ENCODE measurements around the gene BCAS3.

BCAS3 gene

DNA sequence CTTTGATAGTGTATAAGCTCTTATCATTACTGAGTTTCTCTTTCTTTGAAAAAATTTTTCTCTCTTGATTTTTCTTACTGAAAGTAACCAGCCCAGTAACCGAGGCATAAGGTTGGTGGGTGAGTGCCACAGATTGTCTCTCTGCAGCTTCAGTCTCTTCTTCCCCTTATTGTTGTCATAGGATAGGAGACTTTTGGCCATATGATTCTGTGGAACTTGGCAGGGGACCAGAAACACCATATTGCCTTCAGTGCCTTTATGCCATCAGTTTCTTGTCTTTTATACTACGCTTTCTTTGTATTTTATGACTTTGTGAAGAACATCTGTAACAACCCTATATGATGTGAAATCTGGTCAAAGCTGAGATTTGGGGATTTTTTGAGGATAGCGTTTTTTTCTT is 380.4 kb downstream of the BCAS3 start:
- TF ChIP-seq, protein P1, sequence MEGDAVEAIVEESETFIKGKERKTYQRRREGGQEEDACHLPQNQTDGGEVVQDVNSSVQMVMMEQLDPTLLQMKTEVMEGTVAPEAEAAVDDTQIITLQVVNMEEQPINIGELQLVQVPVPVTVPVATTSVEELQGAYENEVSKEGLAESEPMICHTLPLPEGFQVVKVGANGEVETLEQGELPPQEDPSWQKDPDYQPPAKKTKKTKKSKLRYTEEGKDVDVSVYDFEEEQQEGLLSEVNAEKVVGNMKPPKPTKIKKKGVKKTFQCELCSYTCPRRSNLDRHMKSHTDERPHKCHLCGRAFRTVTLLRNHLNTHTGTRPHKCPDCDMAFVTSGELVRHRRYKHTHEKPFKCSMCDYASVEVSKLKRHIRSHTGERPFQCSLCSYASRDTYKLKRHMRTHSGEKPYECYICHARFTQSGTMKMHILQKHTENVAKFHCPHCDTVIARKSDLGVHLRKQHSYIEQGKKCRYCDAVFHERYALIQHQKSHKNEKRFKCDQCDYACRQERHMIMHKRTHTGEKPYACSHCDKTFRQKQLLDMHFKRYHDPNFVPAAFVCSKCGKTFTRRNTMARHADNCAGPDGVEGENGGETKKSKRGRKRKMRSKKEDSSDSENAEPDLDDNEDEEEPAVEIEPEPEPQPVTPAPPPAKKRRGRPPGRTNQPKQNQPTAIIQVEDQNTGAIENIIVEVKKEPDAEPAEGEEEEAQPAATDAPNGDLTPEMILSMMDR (IDR thresholded peaks at IDR 0.05): no peak
- no peak for TF ChIP-seq ZFX (IDR thresholded peaks at IDR 0.05; ENCODE audit: borderline replicate concordance)
- no peak overlapping the region for H3K27ac ChIP-seq

DNA sequence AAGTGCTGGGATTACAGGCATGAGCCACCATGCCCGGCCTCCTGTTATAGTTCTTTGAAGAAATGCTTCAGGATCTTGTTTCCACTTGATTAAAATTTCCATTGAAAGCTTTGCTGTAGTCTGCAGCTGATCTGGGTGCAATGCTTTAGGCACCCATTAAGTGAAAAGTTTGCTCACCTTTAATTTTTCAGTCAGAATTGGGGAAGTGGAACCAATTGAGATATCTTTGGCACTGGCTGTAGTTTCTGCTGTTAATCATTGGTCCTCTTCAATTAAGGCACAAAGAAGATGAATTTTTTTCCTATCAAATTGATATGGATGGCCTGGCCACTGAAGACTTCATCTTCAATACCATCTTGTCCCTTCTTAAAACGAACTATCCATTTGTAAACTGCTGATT is 385.9 kb downstream of the BCAS3 start:
- TF ChIP-seq ZFX (IDR thresholded peaks at IDR 0.05; ENCODE audit: borderline replicate concordance): no peak
- TF ChIP-seq, protein P1 (IDR thresholded peaks at IDR 0.05): no peak
- H3K27ac ChIP-seq: no peak overlapping the region

DNA sequence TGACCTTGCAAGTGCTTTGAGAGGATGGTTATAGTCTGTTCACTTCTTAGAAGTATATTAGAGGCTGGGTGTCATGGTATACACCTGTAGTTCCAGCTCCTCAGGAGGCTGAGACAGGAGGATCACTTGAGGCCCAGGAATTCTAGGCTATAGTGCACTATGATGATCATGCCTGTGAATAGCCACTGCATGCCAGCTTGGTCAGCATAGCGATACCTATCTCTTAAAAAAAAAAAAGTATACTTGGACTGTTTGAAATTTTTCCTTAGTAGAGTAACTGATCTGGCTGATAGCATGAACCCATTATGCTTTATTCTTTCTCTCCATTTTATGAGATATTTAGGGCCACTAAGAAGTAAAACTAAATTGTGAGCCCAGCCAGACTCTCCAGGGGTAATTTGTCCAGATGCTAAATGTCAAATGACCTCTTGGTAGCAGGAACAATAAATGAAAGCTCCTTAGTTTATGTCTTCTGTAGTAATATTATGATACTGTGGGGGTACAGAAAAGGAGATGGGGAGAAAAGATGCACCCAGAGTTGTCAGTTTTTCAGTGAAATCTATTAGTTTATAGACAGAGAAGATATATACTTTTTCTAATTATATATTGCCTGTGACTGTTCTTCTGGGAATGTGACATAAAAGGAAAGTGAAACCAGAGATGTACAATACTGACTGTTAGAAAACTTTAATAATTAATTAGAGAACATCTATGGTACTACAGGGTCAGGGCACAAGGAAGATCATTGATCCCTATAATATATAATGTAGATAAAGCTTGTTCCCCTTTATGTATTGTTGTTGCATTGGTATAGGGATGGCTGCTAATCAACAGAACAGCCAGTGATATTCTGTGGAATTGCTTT is 386.7 kb downstream of the BCAS3 start:
- H3K27ac ChIP-seq: no peak overlapping the region
- TF ChIP-seq, protein P1 (IDR thresholded peaks at IDR 0.05): no peak
- TF ChIP-seq ZFX (IDR thresholded peaks at IDR 0.05; ENCODE audit: borderline replicate concordance): no peak

DNA sequence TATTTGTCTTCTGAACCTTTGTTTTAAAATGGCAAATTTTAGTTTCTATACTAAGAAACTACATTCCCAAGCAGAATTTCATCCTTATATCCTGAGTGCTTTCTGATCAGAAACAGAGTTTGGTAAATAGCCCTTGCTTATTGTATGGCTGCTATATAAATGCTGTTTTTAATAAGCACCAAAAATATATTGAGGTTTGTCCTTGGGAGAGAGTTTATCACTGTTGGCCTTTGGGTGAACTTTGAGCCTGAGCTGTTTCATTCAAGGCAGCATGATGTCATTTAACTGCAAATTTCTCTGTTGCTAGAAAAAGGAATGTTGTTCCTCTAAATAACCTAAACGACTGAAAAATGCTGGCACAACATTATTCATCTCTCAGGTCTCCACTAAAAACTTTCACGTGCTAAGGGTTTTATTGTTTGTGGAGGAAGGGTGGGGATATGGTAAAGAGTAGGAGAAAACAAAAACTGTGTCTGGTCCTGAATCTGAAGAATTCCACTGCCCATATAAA is 387.7 kb downstream of the BCAS3 start:
- H3K27ac ChIP-seq: no peak overlapping the region
- TF ChIP-seq ZFX (IDR thresholded peaks at IDR 0.05; ENCODE audit: borderline replicate concordance): no peak
- TF ChIP-seq, protein P1 (IDR thresholded peaks at IDR 0.05): no peak

DNA sequence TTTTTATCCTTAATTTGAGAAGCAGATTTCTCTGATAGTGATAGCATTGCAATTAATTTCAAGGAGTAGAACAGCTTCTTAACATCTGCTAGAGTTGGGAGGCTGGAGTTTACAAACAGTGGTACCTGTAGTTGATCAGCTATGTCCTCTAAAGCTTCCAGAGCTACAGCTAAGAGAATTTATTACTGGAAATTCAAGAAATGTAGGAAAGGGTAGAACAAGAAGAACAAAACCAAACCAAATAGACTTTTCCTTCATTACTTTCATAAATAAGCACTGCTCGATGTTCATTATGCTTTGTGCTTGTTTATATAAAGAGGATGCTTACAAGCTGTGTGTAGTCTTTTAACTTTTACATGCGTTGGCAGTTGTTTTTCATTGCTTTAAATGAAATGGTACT is 388.4 kb downstream of the BCAS3 start:
- no peak overlapping the region for H3K27ac ChIP-seq
- TF ChIP-seq, protein P1 (IDR thresholded peaks at IDR 0.05): no peak
- TF ChIP-seq ZFX (IDR thresholded peaks at IDR 0.05; ENCODE audit: borderline replicate concordance): no peak

DNA sequence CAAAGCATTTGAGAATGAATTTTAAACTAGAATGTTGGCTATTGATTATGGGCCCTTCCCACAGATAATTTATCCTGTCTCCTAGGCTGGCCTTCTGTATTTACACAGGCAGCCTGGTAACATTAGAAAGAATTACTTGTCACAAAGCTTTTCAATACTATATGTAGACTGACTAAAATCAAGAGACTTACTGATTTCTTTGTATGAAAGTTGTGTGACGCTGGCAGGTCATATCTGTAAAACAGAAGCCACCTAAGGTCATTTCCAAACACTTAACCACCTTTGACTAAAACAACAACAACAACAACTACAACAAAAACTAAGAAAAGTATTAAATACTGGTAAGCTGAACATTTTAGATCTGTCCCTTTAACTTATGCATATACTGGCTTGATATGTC is 393.0 kb downstream of the BCAS3 start:
- H3K27ac ChIP-seq: no peak overlapping the region
- TF ChIP-seq, protein P1 (IDR thresholded peaks at IDR 0.05): no peak
- no peak for TF ChIP-seq ZFX (IDR thresholded peaks at IDR 0.05; ENCODE audit: borderline replicate concordance)

DNA sequence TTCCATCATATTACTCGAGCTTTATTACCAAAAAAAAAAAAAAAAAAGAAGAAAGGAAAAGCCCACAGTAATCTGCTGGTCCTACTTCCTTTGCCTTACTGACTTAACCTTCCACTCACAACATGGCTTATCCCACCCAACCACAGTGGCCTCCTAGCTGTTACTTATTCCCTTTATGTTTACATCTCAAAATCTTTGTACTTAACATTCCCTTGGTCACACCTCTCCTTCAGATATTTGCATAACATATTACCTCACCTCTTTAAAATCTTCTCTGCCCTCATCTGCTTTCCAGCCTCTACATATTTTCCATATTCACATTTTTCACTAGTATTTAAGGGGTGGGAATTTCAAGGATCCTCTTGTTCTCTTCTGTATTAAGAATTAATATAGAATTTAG is 395.0 kb downstream of the BCAS3 start:
- no peak overlapping the region for H3K27ac ChIP-seq
- TF ChIP-seq, protein P1 (IDR thresholded peaks at IDR 0.05): no peak
- TF ChIP-seq ZFX (IDR thresholded peaks at IDR 0.05; ENCODE audit: borderline replicate concordance): no peak
